ENCODE measurements around the gene CCDC32. TPM values are rescaled to one million over a fixed set of nuclear protein-coding genes. Genes with fewer than 3 reads are reported as not detected.
A peak's percentile ranks its signal among the peaks of the same experiment; 100 is the strongest.
"Not testable (repeated sequence)": the region's sequence is repeated elsewhere in the genome, so short reads cannot be mapped to it uniquely, and the experiment has no call there.

CCDC32 gene
- total RNA-seq, 1 donor from 2014 or later: 22.5 TPM

DNA sequence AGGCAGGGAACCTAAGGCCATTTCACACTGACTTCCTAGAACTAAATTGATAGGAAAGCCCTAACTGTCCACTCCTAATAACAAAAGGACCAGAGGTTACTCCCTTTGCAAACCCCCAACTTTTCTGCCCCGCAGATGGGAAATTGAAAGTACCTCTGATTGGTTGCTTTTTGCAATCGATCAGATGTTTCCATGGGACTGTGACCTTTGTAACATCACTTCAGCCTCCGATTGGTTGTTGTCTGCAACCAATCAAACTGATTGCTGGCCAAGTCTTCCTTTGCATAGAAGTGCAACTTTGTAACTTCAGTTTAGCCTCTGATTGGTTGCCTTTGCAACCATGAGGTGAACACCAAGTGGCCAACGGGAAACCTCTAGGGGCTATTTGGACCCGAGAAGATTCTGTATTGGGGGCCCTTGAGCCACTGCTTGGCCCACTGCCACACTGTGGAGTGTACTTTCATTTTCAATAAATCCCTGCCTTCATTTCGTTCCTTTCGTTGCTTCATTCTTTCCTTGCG, 17.9 kb upstream of the CCDC32 start:
- no peak overlapping the region for H3K27ac Mint-ChIP-seq (ENCODE audit: unreplicated experiment)
- H3K9me3 Mint-ChIP-seq (ENCODE audit: low read depth): peaks cover 7% of the 10 kb centered on the region
- no peaks in the 10 kb centered on the region for H3K36me3 Mint-ChIP-seq (ENCODE audit: low read depth)
- TF ChIP-seq, protein P1, sequence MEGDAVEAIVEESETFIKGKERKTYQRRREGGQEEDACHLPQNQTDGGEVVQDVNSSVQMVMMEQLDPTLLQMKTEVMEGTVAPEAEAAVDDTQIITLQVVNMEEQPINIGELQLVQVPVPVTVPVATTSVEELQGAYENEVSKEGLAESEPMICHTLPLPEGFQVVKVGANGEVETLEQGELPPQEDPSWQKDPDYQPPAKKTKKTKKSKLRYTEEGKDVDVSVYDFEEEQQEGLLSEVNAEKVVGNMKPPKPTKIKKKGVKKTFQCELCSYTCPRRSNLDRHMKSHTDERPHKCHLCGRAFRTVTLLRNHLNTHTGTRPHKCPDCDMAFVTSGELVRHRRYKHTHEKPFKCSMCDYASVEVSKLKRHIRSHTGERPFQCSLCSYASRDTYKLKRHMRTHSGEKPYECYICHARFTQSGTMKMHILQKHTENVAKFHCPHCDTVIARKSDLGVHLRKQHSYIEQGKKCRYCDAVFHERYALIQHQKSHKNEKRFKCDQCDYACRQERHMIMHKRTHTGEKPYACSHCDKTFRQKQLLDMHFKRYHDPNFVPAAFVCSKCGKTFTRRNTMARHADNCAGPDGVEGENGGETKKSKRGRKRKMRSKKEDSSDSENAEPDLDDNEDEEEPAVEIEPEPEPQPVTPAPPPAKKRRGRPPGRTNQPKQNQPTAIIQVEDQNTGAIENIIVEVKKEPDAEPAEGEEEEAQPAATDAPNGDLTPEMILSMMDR (IDR thresholded peaks at IDR 0.05): no peak
- H3K4me1 Mint-ChIP-seq (ENCODE audit: low read depth): no peaks in the 10 kb centered on the region
- no peaks in the 10 kb centered on the region for H3K27me3 Mint-ChIP-seq (ENCODE audit: low read depth)
- DNase-seq (ENCODE audit: low spot score): no peak
- H3K4me3 Mint-ChIP-seq (ENCODE audit: unreplicated experiment): no peak overlapping the region

DNA sequence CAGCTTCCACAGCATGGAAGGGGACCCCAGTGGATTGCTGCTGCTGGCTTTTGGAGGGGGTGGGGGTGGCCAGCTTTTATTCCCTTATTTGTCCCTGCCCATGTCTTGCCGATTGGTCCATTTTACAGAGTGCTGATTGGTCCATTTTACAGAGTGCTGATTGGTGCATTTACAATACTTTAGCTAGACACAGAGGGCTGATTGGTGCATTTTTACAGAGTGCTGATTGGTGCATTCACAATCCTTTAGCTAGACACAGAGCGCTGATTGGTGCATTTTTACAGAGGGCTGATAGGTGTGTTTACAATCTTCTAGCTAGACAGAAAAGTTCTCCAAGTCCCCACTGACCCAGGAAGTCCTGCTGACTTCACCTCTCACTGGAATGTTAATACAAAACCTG, 17.0 kb upstream of the CCDC32 start:
- not testable (repeated sequence) for H3K27ac Mint-ChIP-seq (ENCODE audit: unreplicated experiment); H3K4me1 Mint-ChIP-seq (ENCODE audit: low read depth); H3K9me3 Mint-ChIP-seq (ENCODE audit: low read depth); H3K36me3 Mint-ChIP-seq (ENCODE audit: low read depth); H3K27me3 Mint-ChIP-seq (ENCODE audit: low read depth); DNase-seq (ENCODE audit: low spot score); H3K4me3 Mint-ChIP-seq (ENCODE audit: unreplicated experiment)

DNA sequence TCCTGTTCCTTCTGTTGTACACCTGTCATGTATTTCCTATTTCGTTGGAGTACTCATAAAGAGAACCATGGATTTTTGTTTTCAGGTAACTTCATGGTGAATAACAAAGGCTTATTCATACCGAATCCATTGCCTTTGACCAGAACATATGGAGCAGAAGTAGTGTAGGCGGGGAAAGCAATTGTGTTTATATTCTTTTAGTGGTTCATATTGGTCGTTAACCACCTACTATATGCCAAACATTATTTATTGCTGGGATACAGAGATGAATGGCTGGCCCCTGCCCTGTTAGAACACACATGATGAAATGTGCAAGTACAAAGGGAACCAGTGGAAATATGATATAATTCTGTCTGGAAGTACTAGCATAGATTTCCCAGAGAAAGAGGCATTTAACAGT, 14.1 kb upstream of the CCDC32 start:
- H3K27ac Mint-ChIP-seq (ENCODE audit: unreplicated experiment): no peak overlapping the region
- peaks cover 5% of the 10 kb centered on the region for H3K36me3 Mint-ChIP-seq (ENCODE audit: low read depth)

DNA sequence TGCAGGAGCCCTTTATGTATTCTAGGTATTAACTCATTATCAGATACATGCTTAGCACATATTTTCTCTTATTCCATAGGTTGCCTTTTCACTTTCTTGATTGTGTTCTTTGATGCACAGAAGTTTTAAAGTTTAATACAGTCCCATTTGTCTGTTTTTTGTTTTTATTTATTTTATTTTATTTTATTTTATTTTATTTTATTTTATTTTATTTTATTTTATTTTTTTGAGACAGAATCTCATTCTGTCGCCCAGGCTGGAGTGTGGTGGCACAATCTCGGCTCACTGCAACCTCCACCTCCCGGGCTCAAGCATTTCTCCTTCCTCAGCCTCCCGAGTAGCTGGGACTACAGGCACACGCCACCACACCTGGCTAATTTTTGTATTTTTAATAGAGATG, 12.1 kb upstream of the CCDC32 start:
- not testable (repeated sequence) for H3K4me1 Mint-ChIP-seq (ENCODE audit: low read depth); H3K4me3 Mint-ChIP-seq (ENCODE audit: unreplicated experiment); DNase-seq (ENCODE audit: low spot score); H3K27ac Mint-ChIP-seq (ENCODE audit: unreplicated experiment); H3K27me3 Mint-ChIP-seq (ENCODE audit: low read depth); H3K9me3 Mint-ChIP-seq (ENCODE audit: low read depth)
- H3K36me3 Mint-ChIP-seq (ENCODE audit: low read depth): peaks cover 13% of the 10 kb centered on the region

More for the DNA sequence above, 14.1 kb upstream of the CCDC32 start:
- TF ChIP-seq, protein P1 (IDR thresholded peaks at IDR 0.05): no peak
- H3K9me3 Mint-ChIP-seq (ENCODE audit: low read depth): peaks cover 7% of the 10 kb centered on the region
- H3K27me3 Mint-ChIP-seq (ENCODE audit: low read depth): no peaks in the 10 kb centered on the region
- no peak overlapping the region for H3K4me3 Mint-ChIP-seq (ENCODE audit: unreplicated experiment)
- no peaks in the 10 kb centered on the region for H3K4me1 Mint-ChIP-seq (ENCODE audit: low read depth)
- no peak for DNase-seq (ENCODE audit: low spot score)

DNA sequence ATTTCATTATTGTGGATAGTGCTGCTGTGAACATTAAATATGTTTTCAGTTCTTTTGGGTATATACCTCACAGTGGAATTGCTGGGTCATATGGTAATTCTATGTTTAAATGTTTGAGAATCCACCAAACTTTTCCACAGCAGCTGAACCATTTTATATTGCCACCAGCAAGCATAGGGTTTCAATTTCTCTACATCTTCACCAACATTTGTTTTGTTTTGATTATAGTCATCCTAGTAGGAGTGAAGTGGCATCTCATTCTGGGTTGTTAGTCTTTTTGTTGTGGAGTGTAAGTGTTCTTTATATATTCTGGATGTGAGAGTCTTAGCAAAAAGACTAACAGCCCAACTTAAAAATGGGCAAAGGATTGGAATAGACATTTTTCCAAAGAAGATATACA, 10.3 kb upstream of the CCDC32 start:
- DNase-seq (ENCODE audit: low spot score): no peak
- TF ChIP-seq, protein P1 (IDR thresholded peaks at IDR 0.05): no peak
- H3K27me3 Mint-ChIP-seq (ENCODE audit: low read depth): no peaks in the 10 kb centered on the region
- no peak overlapping the region for H3K4me3 Mint-ChIP-seq (ENCODE audit: unreplicated experiment)
- H3K27ac Mint-ChIP-seq (ENCODE audit: unreplicated experiment): no peak overlapping the region
- peaks cover 13% of the 10 kb centered on the region for H3K36me3 Mint-ChIP-seq (ENCODE audit: low read depth)
- peaks cover 10% of the 10 kb centered on the region for H3K4me1 Mint-ChIP-seq (ENCODE audit: low read depth)
- peaks cover 2% of the 10 kb centered on the region for H3K9me3 Mint-ChIP-seq (ENCODE audit: low read depth)

DNA sequence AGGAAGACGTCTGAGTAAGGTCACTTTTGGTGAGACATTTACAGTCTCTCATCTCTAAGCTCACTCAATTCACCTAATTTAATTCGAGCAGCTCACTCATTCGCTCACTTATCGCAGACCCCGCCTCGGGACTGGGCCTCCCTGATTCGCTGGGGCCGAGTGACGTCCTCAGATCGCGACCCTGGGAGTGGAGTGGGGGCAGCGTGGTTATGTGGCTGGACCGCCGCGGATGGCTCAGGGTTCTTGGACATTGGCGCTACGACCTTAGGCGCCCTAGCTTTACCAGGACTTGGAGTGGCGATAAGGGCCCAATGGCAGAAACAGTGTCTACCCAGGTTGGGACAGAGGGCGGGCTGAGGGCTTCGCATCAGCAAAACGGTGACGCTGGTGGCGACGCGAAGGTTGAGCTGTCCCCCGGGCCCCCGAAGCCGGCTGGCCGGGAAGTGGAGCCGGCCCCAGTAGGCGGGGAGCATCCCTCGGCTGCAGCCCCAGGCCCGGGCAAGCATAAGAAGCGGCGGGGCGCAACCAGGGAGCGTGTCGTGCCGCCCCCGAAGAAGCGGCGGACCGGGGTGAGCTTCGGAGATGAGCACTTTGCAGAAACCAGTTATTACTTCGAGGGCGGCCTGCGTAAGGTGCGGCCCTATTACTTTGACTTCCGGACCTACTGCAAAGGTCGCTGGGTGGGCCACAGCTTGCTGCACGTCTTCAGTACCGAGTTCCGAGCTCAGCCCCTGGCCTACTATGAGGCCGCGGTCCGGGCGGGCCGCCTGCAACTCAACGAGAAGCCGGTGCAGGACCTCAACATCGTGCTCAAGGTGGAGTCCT, 4.5 kb upstream of the CCDC32 start, which contains the start of gene RPUSD2:
TSS of gene RPUSD2 (plus strand) at position 171 of the 825 bp plus-strand sequence. CDS start at position 210, 39 bp downstream.
- TF ChIP-seq, protein P1 (IDR thresholded peaks at IDR 0.05): no peak
- Mint-ChIP-seq H3K9me3 (ENCODE audit: low read depth) (no peaks in the 10 kb centered on the region), H3K27me3 (ENCODE audit: low read depth) (no peaks in the 10 kb centered on the region), H3K4me3 (ENCODE audit: unreplicated experiment) (peak within 1 kb of the TSS; percentile 97), H3K4me1 (ENCODE audit: low read depth) (peaks cover 26% of the 10 kb centered on the region), H3K36me3 (ENCODE audit: low read depth) (peaks cover 11% of the 10 kb centered on the region), H3K27ac (ENCODE audit: unreplicated experiment) (peak within 1 kb of the TSS; percentile 98)
- peak; percentile 97 for DNase-seq (ENCODE audit: low spot score)

Data from chondrocyte (in vitro differentiated cells).